ENCODE results near the gene MKRN2OS.

Gene MKRN2OS

DNA sequence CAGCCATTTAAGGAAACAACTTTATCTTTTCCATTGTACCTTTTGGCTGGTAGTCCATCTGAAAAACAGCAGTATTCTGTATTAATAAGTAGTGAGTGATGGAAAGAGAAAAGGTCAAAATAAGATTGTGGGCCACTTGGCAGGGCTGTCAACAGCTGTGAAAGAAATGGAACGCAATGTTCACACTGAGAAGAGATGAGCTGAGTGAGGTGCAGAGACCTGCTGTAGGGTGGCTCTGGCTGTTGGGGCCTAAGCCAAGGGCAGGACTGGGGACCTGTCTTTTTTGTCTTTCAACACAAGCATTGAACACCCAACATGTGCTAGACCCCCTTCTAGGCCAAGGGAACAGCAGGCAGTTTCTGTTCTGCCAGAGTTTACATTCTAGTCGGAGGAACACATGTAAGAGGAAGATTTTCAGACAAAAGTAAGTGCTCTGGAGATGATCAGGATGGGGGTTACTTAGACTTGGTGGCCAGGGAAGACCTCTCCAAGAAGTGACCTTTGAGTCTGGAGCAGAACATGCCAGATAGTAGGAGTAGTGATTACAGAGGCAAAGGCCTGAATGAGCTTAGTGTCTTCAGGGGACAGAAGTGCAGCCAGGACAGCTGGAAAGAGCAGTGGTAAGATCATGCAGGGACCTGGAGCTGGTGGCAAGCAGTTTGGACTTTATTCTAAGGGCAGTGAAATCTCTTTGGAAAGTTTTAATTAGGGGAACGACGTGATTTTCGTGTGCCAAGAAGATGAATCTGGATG lies 31.4 kb downstream of the MKRN2OS start:
- no peak for DNase-seq (ENCODE audit: low spot score)

GRCh38 chr3:12512534-12513118 lies 32.7 kb downstream of the MKRN2OS start:
- DNase-seq (ENCODE audit: low spot score) = no peak

DNA sequence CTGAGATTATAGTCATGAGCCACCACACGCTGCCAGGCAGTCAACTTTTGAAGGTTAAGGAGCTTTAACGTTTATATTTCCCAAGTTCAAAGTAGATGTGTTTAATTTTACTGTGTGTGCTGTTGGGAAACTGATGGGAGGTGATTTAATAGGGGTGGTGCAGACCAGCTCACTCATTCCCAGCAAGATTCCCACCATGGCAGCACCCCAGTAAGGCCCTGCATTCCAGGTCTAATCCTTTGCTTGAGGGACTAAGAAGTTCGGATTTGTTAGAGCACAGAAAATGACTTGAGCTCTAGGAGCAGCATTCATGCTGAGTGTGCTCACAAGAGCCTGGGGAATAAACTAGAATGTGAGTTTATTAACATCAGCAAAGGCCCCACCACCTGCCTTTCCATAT lies 35.8 kb downstream of the MKRN2OS start:
- no peak for DNase-seq (ENCODE audit: low spot score)

DNA sequence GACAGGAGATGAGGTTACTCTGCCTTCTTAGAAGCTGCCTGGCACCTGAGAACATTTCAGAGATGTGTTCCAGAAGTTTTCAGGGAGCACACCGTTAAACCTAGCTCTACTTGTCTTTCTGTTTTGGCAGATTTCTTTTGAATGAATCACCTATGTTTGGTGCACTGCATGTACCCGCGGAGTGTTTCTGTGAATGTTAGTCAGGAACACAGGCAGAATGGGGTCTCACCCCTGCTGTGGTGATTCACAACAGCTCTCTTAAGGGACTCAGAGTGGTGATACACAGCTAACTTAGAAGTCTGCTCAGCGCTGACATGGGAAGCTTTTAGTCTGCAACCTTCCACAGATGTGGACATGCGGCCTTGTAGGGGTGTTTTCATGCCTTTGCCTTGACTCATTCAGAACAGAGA lies 37.0 kb downstream of the MKRN2OS start:
- DNase-seq (ENCODE audit: low spot score) = peak; percentile 9

DNA sequence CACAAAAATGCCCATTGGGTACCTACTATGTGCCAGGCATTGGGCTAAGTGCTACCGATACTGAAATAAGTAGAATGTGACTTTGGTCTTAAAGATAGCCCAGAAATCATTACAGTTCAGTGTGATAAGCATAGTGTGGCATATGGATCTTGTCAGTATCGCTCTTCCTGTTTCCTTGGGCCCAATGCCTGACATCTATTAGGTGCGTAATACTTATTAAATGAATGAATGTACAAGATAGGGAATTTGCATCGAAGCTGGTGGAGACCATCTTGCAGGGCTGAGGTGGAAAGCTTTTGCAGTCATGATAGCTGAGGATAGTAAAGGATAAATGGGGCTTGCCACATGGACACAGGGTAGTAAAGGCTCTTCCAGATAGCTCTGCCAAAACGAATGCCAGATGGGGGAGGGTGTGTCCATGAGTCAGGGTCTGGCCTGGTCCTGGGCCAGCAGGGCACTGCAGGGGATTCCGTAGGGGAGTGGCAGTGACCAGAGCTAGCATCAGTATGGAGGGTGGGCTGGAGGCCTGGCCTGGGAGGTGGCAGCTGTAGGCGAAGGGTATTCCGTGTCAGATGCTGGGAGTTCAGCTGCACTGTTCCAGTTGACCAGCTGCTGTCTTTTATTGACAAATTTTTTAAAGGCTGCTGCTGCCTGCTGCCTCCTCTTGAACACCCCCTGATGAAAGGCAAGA lies 37.6 kb downstream of the MKRN2OS start:
- DNase-seq (ENCODE audit: low spot score) = no peak

GRCh38 chr3:12506201-12506709 lies 39.0 kb downstream of the MKRN2OS start:
- DNase-seq (ENCODE audit: low spot score) = no peak

- no peak for DNase-seq (ENCODE audit: low spot score)
These were observed 42.0 kb downstream of the MKRN2OS start for GRCh38 chr3:12503126-12503957.

GRCh38 chr3:12501360-12502020 lies 43.8 kb downstream of the MKRN2OS start:
- no peak for DNase-seq (ENCODE audit: low spot score)

DNA sequence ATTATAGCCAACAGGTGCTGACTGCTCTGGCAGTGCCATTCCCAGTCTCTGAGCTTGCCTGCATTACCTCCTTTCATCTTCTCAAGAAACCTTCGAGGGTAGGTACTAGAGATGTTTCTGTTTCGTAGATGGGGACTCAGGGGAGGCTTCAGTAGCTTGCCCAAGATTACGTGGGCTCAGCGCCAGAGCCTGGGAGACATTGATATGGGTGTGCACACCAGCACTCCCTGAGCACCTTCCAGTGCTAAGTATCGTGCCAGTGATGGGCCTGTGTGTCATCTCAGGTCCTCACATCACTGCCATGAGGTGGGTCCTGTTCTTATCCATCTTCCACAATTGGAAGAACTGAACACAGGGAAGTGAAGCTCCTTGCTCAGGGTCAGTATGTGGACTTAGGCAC lies 45.8 kb downstream of the MKRN2OS start:
- DNase-seq (ENCODE audit: low spot score) = no peak

DNA sequence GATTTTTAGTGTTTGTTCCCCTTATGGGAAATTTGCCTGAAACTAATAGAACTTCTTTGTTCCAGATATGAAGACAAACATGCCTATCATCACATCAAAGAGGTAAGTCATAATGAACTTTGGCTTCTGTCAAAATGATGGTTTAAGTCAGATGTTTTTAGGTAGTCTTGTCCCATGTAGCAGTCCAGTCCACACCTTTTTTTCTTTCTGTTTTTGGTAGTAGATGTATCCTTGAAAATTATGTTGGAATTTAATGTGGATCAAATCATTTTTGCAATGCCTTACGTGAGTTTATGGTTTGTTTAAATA lies 48.9 kb downstream of the MKRN2OS start:
- DNase-seq (ENCODE audit: low spot score) = no peak

- no peak for DNase-seq (ENCODE audit: low spot score)
These were observed 49.4 kb downstream of the MKRN2OS start for GRCh38 chr3:12495749-12496452.

DNA sequence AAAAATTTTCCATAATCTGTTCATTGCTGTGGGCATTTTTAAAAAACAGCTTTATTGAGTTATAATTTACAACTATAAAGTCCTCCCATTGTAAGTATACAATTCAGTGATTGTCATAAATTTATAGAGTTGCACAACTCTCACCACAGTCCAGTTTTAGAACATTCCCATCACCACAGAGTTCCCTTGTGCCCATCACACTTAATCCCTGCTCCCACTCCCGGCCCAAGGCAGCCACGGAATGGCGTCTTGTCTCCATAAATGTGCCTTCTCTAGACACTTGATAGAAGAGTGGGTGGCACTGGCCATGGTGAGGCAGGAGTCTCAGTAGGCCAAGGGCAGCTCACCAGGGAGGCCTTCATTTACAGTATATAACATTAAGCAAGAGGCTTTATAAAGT lies 54.8 kb downstream of the MKRN2OS start:
- DNase-seq (ENCODE audit: low spot score) = no peak

DNA sequence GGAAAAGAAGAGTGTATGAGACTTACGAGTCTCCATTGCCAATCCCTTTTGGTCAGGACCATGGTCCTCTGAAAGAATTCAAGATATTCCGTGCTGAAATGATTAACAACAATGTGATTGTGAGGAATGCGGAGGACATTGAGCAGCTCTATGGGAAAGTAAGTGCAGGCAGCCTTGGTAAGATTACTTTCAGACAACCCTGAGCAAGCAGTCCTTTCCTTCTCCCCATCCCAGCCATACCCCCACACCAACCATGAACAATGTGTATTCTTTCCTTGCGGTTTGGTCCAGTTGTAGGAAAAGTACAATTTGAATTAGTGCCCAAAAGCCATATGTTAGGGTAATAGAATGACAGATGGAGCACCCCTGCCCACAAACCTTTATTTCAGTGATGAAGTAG lies 55.5 kb downstream of the MKRN2OS start:
- no peak for DNase-seq (ENCODE audit: low spot score)
